ENCODE data around the gene NHS. TPM values are rescaled to one million over a fixed set of nuclear protein-coding genes. Genes with fewer than 3 reads are reported as not detected.

The NHS gene
- total and polyA plus RNA-seq, 2 of the 13 experiments (the other 11 are each of a cell fraction or from before 2014, with no cell fraction given) = 0.02 TPM; not detected in 1

DNA sequence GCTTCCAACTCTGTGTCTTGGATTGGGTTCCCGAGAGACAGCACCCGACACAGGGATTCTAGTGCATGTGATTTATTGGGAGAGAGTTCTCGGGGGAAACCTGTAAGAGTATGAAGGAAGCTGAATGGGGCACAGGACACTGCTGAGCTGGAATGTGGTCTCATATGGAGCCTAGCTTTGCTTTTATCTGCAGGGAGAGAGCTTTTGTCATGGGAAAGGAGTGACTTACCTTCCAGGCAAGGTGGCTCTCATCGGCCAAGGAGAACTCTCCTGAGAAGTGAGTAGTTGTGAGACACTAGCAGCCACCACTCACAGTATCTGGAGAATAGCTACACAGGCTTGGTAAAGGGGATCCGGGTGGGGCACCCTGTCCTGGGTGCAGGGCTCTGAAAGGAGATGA lies 124.5 kb downstream of the NHS start:
- H3K4me2 ChIP-seq (ENCODE audit: low read depth, low read length) = no peak overlapping the region
- no peaks in the 10 kb centered on the region for H3K36me3 ChIP-seq (replicated peaks in 1 of 2; ENCODE audit: control insufficient read depth in 1 of 2, insufficient read depth in 2 of 2, low read length in 2 of 2)
- no TSS peak for BruUV-seq (replicated peaks)
- no peaks in the 10 kb centered on the region for H4K20me1 ChIP-seq (ENCODE audit: insufficient read depth, low read length)
- in situ Hi-C loops (cut with HindIII; ENCODE audit: extremely low pct_ligation_motif_present, low pct_unique_long_range_greater_than_20kb) = no loop called here
- H2AFZ ChIP-seq (ENCODE audit: low read length) = no peak overlapping the region
- no peaks in the 10 kb centered on the region for H3K79me2 ChIP-seq (ENCODE audit: insufficient read depth, low read length)
- no peak overlapping the region for H3K9ac ChIP-seq (ENCODE audit: insufficient read depth, low read depth, low read length)
- no peak for ATAC-seq
- no peak overlapping the region for H3K27ac ChIP-seq (ENCODE audit: extremely low read length, insufficient read depth, low read length)
- intact Hi-C loops (cut with micrococcal nuclease; ENCODE audit: unreplicated experiment) = no loop called here
- WGBS (ENCODE audit: low lambda C conversion rate) = 37% methylated on average over 3 of the region's 5 CpGs
- CTCF ChIA-PET (ENCODE audit: low intra/inter-chr PET ratio, low total read pairs) = no interaction called here
- POLR2A ChIA-PET = no interaction called here
- no peak for DNase-seq (ENCODE audit: low spot score)
- H3K4me3 ChIP-seq (replicated peaks in 1 of 3; ENCODE audit: insufficient read depth in 1 of 3, low read depth in 2 of 3, low read length in 3 of 3) = no peak overlapping the region
- no peak for FAIRE-seq
- no peaks in the 10 kb centered on the region; a peak in 1 of 5 replicates for H3K27me3 ChIP-seq (ENCODE audit: control insufficient read depth in 1 of 2, insufficient read depth in 2 of 2, low read length in 2 of 2)
- H3K9me3 ChIP-seq (ENCODE audit: low read length) = no peaks in the 10 kb centered on the region
- no peaks in the 10 kb centered on the region for H3K4me1 ChIP-seq (ENCODE audit: insufficient read depth, low read length)
- no peak for TF ChIP-seq ETV5 (CRISPR knock-in tag; IDR thresholded peaks at IDR 0.05; ENCODE audit: borderline replicate concordance)
- TF ChIP-seq ZNF530 (CRISPR knock-in tag; IDR thresholded peaks at IDR 0.05; ENCODE audit: low read depth) = no peak
- TF ChIP-seq GFI1 (CRISPR knock-in tag; IDR thresholded peaks at IDR 0.05; ENCODE audit: borderline replicate concordance) = no peak
- no peak for TF ChIP-seq ZNF772 (CRISPR knock-in tag; IDR thresholded peaks at IDR 0.05)
- TF ChIP-seq, protein P1, sequence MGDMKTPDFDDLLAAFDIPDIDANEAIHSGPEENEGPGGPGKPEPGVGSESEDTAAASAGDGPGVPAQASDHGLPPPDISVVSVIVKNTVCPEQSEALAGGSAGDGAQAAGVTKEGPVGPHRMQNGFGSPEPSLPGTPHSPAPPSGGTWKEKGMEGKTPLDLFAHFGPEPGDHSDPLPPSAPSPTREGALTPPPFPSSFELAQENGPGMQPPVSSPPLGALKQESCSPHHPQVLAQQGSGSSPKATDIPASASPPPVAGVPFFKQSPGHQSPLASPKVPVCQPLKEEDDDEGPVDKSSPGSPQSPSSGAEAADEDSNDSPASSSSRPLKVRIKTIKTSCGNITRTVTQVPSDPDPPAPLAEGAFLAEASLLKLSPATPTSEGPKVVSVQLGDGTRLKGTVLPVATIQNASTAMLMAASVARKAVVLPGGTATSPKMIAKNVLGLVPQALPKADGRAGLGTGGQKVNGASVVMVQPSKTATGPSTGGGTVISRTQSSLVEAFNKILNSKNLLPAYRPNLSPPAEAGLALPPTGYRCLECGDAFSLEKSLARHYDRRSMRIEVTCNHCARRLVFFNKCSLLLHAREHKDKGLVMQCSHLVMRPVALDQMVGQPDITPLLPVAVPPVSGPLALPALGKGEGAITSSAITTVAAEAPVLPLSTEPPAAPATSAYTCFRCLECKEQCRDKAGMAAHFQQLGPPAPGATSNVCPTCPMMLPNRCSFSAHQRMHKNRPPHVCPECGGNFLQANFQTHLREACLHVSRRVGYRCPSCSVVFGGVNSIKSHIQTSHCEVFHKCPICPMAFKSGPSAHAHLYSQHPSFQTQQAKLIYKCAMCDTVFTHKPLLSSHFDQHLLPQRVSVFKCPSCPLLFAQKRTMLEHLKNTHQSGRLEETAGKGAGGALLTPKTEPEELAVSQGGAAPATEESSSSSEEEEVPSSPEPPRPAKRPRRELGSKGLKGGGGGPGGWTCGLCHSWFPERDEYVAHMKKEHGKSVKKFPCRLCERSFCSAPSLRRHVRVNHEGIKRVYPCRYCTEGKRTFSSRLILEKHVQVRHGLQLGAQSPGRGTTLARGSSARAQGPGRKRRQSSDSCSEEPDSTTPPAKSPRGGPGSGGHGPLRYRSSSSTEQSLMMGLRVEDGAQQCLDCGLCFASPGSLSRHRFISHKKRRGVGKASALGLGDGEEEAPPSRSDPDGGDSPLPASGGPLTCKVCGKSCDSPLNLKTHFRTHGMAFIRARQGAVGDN (CRISPR knock-in tag; IDR thresholded peaks at IDR 0.05) = no peak
- TF ChIP-seq ZNF333 (CRISPR knock-in tag; IDR thresholded peaks at IDR 0.05; ENCODE audit: borderline replicate concordance) = no peak
- TF ChIP-seq STAT5B (CRISPR knock-in tag; IDR thresholded peaks at IDR 0.05) = no peak
- no peak for TF ChIP-seq DPF2 (CRISPR knock-in tag; IDR thresholded peaks at IDR 0.05; ENCODE audit: borderline replicate concordance, low read depth)
- TF ChIP-seq, protein P2, sequence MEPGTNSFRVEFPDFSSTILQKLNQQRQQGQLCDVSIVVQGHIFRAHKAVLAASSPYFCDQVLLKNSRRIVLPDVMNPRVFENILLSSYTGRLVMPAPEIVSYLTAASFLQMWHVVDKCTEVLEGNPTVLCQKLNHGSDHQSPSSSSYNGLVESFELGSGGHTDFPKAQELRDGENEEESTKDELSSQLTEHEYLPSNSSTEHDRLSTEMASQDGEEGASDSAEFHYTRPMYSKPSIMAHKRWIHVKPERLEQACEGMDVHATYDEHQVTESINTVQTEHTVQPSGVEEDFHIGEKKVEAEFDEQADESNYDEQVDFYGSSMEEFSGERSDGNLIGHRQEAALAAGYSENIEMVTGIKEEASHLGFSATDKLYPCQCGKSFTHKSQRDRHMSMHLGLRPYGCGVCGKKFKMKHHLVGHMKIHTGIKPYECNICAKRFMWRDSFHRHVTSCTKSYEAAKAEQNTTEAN (CRISPR knock-in tag; conservative IDR thresholded peaks at IDR 0.05) = no peak
- no peak for TF ChIP-seq TSC22D2 (CRISPR knock-in tag; IDR thresholded peaks at IDR 0.05; ENCODE audit: borderline replicate concordance)
- no peak for TF ChIP-seq ZNF44 (CRISPR knock-in tag; IDR thresholded peaks at IDR 0.05)
